ENCODE measurements around the gene C12orf60. TPM values are rescaled to one million over a fixed set of nuclear protein-coding genes. Genes with fewer than 3 reads are reported as not detected.

The C12orf60 gene
- total and polyA plus RNA-seq, 7 experiments from 2014 or later: 0.22 to 1.7 (median 1.2) TPM; not detected in 1

DNA sequence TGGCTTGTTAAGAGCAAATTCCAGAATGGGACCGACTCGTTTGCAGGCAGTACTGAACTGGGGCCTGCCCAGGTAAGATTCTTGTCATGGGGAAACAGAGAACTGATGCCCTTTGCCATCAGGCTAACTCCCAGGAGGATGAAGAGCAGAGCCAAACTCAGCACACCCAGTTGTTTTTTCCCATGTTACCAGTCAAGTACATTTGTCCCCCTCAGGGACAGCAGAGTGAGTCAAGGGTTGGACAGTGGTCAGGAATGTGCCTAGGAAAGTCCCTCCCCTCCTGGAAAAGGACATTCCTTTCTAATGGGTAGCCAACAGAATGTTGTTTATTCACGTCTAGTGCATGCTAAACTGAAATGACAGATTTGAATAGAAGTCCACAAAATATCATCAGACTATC is 38.3 kb downstream of the C12orf60 start:
- intact Hi-C loops (cut with micrococcal nuclease): no loop called here
- ATAC-seq (no peak), DNase-seq (no peak)
- Mint-ChIP-seq H3K27ac (peak overlapping the region in 1 of 9 donors; percentile 11), H3K4me1 (peaks cover 5 to 13% (median 8%) of the 10 kb centered on the region in 7 donors), H3K4me3 (no peak overlapping the region), H3K9me3 (peaks cover 0 to 2% (median 0%) of the 10 kb centered on the region in 11 donors), H3K27me3 (peaks cover 13 to 24% (median 16%) of the 10 kb centered on the region in 5 donors), H3K36me3 (peaks cover 0 to 6% (median 0%) of the 10 kb centered on the region in 5 donors)
- no peaks in the 10 kb centered on the region for H3K9me3 ChIP-seq (ENCODE audit: control insufficient read depth in 2 of 3, low read length in 3 of 3)
- no peaks in the 10 kb centered on the region for H3K4me1 ChIP-seq (ENCODE audit: control insufficient read depth in 2 of 2, insufficient read depth in 2 of 2, low read length in 2 of 2)
- no peak overlapping the region for H3K4me3 ChIP-seq (ENCODE audit: low read length)
- CTCF ChIA-PET: no interaction called here
- H3K27me3 ChIP-seq (ENCODE audit: control insufficient read depth in 2 of 2, insufficient read depth in 2 of 2, low read length in 2 of 2): no peaks in the 10 kb centered on the region
- POLR2A ChIA-PET: no interaction called here
- H3K36me3 ChIP-seq (ENCODE audit: control insufficient read depth in 2 of 3, insufficient read depth in 3 of 3, low read length in 3 of 3): no peaks in the 10 kb centered on the region
- H3K27ac ChIP-seq (ENCODE audit: low read depth, low read length): no peak overlapping the region

DNA sequence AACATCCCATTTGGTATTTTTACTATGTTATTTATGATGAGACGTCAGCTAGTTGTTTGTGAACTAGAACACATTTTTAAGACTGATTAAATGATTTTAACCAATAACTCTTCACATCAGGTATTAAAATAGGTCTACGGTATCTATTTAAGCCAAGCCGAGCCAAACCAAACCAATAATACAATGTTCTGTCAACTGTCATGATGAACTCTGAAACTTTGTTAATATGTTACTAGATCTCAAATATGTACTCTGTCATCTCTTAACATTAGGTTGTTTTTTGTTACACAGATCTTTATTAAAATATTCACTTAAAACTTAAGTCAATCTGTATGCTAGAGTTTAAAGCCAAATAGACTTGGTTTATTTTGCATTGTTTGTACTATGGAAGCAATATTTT is 38.8 kb downstream of the C12orf60 start:
- H3K4me3 ChIP-seq (ENCODE audit: low read length): no peak overlapping the region
- no peak overlapping the region for H3K27ac ChIP-seq (ENCODE audit: low read depth, low read length)
- Mint-ChIP-seq H3K4me3 (no peak overlapping the region), H3K27ac (no peak overlapping the region), H3K9me3 (peaks cover 0 to 2% (median 0%) of the 10 kb centered on the region in 11 donors), H3K4me1 (peaks cover 5 to 13% (median 8%) of the 10 kb centered on the region in 7 donors), H3K36me3 (peaks cover 0 to 6% (median 0%) of the 10 kb centered on the region in 5 donors), H3K27me3 (peaks cover 13 to 24% (median 14%) of the 10 kb centered on the region in 5 donors)
- no peak for ATAC-seq
- DNase-seq: no peak
- no peaks in the 10 kb centered on the region for H3K4me1 ChIP-seq (ENCODE audit: control insufficient read depth in 2 of 2, insufficient read depth in 2 of 2, low read length in 2 of 2)
- no peaks in the 10 kb centered on the region for H3K36me3 ChIP-seq (ENCODE audit: control insufficient read depth in 2 of 3, insufficient read depth in 3 of 3, low read length in 3 of 3)
- ChIA-PET POLR2A (interaction anchor here (0.5 kb wide), 1 partner anchor 440 kb away, joined by 4 read pairs; no protein-coding TSS in a partner anchor), CTCF (interaction anchor here (1.0 to 2.2 kb wide), 2 partner anchors 13 to 378 kb away, joined by 4 to 8 read pairs; partner anchors contain the start of gene RERG)
- no peaks in the 10 kb centered on the region for H3K27me3 ChIP-seq (ENCODE audit: control insufficient read depth in 2 of 2, insufficient read depth in 2 of 2, low read length in 2 of 2)
- H3K9me3 ChIP-seq (ENCODE audit: control insufficient read depth in 2 of 3, low read length in 3 of 3): no peaks in the 10 kb centered on the region
- intact Hi-C loops (cut with micrococcal nuclease): no loop called here

DNA sequence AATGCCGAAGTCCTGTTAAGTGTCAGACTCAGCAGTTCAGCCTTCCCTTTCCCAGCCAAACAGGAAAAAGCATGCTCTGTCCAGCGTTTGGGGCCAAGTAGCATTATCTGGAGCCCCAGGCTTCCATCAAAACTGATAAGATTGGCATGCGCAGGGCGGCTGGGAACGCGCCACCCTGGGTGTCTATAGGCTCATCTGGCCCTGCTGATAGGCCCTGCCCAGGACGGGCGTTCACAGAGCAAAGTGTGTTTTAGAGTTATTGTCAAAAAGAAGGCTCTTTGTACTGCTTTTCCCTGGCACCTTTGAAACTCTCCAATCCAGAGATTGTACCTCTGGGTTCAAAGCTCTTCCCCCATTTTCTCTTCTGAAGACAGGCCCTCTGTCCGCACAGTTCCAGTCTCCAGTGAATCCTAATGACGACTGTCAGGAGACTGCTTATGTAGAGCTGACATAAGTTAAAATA is 40.0 kb downstream of the C12orf60 start, which contains the start of gene ART4:
TSS of gene ART4 (minus strand) at position 102 of the 463 bp plus-strand sequence. CDS start 413 bp downstream, outside the sequence.
- Histone ChIP-seq H3K36me3 (ENCODE audit: control insufficient read depth in 2 of 3, insufficient read depth in 3 of 3, low read length in 3 of 3) (no peaks in the 10 kb centered on the region), H3K4me3 (ENCODE audit: low read length) (no peak within 1 kb of the TSS), H3K27ac (ENCODE audit: low read depth, low read length) (no peak within 1 kb of the TSS), H3K27me3 (ENCODE audit: control insufficient read depth in 2 of 2, insufficient read depth in 2 of 2, low read length in 2 of 2) (no peaks in the 10 kb centered on the region), H3K4me1 (ENCODE audit: control insufficient read depth in 2 of 2, insufficient read depth in 2 of 2, low read length in 2 of 2) (no peaks in the 10 kb centered on the region), H3K9me3 (ENCODE audit: control insufficient read depth in 2 of 3, low read length in 3 of 3) (no peaks in the 10 kb centered on the region)
- ATAC-seq (no peak), DNase-seq (no peak)
- CTCF ChIA-PET: interaction anchor here (1.0 to 6.6 kb wide), 4 partner anchors 9 to 377 kb away, joined by 3 to 86 read pairs (median 6); partner anchors contain the start of gene RERG
- H3K27me3 Mint-ChIP-seq: peaks cover 11 to 24% (median 14%) of the 10 kb centered on the region in 5 donors
- no peak within 1 kb of the TSS for H3K27ac Mint-ChIP-seq
- H3K9me3 Mint-ChIP-seq: peaks cover 0 to 2% (median 0%) of the 10 kb centered on the region in 11 donors
- peaks cover 0 to 6% (median 0%) of the 10 kb centered on the region in 5 donors for H3K36me3 Mint-ChIP-seq
- H3K4me3 Mint-ChIP-seq: no peak within 1 kb of the TSS
- peaks cover 5 to 13% (median 8%) of the 10 kb centered on the region in 7 donors for H3K4me1 Mint-ChIP-seq
- POLR2A ChIA-PET: interaction anchor here (0.8 kb wide), 1 partner anchor 152 kb away, joined by 3 read pairs; no protein-coding TSS in a partner anchor
- intact Hi-C loops (cut with micrococcal nuclease): no loop called here

DNA sequence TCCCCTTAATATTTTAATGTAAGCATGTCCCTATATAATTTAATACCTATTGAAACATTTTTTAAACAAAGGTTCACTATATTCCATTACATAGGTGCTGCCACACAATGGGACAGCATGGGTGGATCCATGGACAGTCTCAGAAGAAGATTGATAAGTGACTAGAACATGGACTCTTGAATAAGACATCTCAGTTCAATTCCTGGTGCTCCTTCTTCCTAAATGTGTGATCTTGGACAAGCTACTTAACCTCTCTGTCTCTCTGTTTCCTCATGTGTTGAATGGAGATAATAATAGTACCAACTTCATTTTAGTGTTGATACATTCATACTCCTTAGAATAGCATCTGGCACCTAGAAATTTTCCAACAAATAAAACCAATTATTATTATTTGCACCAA is 40.9 kb downstream of the C12orf60 start:
- DNase-seq: no peak
- H3K27me3 Mint-ChIP-seq: peaks cover 6 to 20% (median 10%) of the 10 kb centered on the region in 5 donors
- ChIA-PET CTCF (interaction anchor here (0.6 to 6.6 kb wide), 6 partner anchors 42 to 1053 kb away, joined by 3 to 86 read pairs (median 4); partner anchors contain the start of gene RERG), POLR2A (interaction anchor here (0.8 to 1.0 kb wide), 4 partner anchors 70 to 151 kb away, joined by 3 to 4 read pairs (median 4); no protein-coding TSS in a partner anchor)
- Histone ChIP-seq H3K4me3 (ENCODE audit: low read length) (no peak overlapping the region), H3K27me3 (ENCODE audit: control insufficient read depth in 2 of 2, insufficient read depth in 2 of 2, low read length in 2 of 2) (no peaks in the 10 kb centered on the region), H3K9me3 (ENCODE audit: control insufficient read depth in 2 of 3, low read length in 3 of 3) (no peaks in the 10 kb centered on the region), H3K36me3 (ENCODE audit: control insufficient read depth in 2 of 3, insufficient read depth in 3 of 3, low read length in 3 of 3) (no peaks in the 10 kb centered on the region), H3K27ac (ENCODE audit: low read depth, low read length) (no peak overlapping the region), H3K4me1 (ENCODE audit: control insufficient read depth in 2 of 2, insufficient read depth in 2 of 2, low read length in 2 of 2) (no peaks in the 10 kb centered on the region)
- intact Hi-C loops (cut with micrococcal nuclease): loop anchor here (2.0 kb wide), 4 partner anchors 104 to 606 kb away; partner anchors contain the start of gene RERG (in 1 of the 2)
- peaks cover 5 to 13% (median 8%) of the 10 kb centered on the region in 7 donors for H3K4me1 Mint-ChIP-seq
- H3K9me3 Mint-ChIP-seq: no peaks in the 10 kb centered on the region
- no peak for ATAC-seq
- H3K4me3 Mint-ChIP-seq: no peak overlapping the region
- peaks cover 0 to 3% (median 0%) of the 10 kb centered on the region in 5 donors for H3K36me3 Mint-ChIP-seq
- no peak overlapping the region for H3K27ac Mint-ChIP-seq

DNA sequence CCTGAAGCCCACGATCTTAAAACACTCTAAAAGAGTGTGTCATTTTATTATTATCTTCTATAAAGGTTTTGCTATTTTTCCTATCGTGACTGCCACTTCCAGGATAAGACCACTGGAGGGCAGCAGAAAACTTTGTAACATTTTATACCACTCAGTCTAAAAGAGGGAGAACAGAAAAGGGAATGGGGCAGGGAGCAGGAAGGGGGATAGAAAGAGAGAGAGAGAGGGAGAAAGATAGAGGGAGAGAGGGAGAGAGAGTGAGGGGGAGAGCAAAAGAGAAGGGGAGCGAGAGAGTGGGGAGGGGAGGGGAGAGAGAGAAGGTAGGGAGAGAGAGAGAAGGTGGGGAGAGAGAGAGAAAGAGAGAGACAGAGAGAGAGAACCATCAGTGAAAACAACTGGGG is 41.9 kb downstream of the C12orf60 start:
- H3K27me3 Mint-ChIP-seq: peaks cover 0 to 12% (median under 1%) of the 10 kb centered on the region in 5 donors
- H3K4me1 ChIP-seq (ENCODE audit: control insufficient read depth in 2 of 2, insufficient read depth in 2 of 2, low read length in 2 of 2): no peaks in the 10 kb centered on the region
- no peaks in the 10 kb centered on the region for H3K9me3 Mint-ChIP-seq
- H3K36me3 Mint-ChIP-seq: no peaks in the 10 kb centered on the region
- no peaks in the 10 kb centered on the region for H3K9me3 ChIP-seq (ENCODE audit: control insufficient read depth in 2 of 3, low read length in 3 of 3)
- H3K4me1 Mint-ChIP-seq: peaks cover 5 to 13% (median 8%) of the 10 kb centered on the region in 7 donors
- H3K4me3 Mint-ChIP-seq: peak overlapping the region in 7 of 10 donors; percentile 1 to 71 (median 27)
- no peaks in the 10 kb centered on the region for H3K27me3 ChIP-seq (ENCODE audit: control insufficient read depth in 2 of 2, insufficient read depth in 2 of 2, low read length in 2 of 2)
- ATAC-seq (peak; percentile 80), DNase-seq (peak in 7 of 9 donors; percentile 23 to 63 (median 59))
- peak overlapping the region in 6 of 9 donors; percentile 14 to 68 (median 38) for H3K27ac Mint-ChIP-seq
- ChIA-PET CTCF (interaction anchor here (0.6 to 6.6 kb wide), 13 partner anchors 10 to 460 kb away, joined by 3 to 86 read pairs (median 4); partner anchors contain the start of gene RERG), POLR2A (interaction anchor here (0.6 to 4.0 kb wide), 2 partner anchors 40 to 149 kb away, joined by 3 to 27 read pairs; no protein-coding TSS in a partner anchor)
- no peak overlapping the region for H3K4me3 ChIP-seq (ENCODE audit: low read length)
- no peaks in the 10 kb centered on the region for H3K36me3 ChIP-seq (ENCODE audit: control insufficient read depth in 2 of 3, insufficient read depth in 3 of 3, low read length in 3 of 3)
- H3K27ac ChIP-seq (ENCODE audit: low read depth, low read length): no peak overlapping the region
- intact Hi-C loops (cut with micrococcal nuclease): loop anchor here (1.0 to 5.0 kb wide), 16 partner anchors 39 to 607 kb away; partner anchors contain the start of genes RERG (in 2 of the 2) and ARHGDIB (in 1 of the 2)

DNA sequence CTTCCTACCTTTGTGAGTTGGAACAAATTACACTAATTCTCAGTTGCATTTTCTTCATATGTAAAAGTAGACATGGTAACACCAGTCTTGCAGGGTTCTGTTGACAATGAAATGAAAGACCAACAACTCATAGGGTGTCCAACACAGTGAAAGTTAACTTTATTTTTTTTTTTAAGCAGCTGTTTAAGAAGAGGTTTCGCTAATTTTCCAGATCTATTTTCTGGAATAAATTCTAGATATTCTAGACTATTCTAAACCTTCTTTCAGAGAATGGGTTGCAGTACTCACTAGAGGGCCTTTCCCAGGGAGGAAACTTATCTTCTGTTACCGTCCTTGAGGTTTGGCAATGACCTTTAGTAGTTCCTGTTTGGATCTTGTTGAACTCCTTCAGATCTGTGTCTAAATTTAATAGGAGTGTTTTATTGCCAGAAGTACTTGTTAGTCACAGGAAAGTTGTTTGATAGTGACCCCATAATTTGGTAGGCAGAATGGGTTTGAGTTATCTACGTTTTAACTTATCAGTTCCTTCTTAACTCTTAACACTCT is 42.6 kb downstream of the C12orf60 start:
- Mint-ChIP-seq H3K9me3 (no peaks in the 10 kb centered on the region), H3K27me3 (peaks cover 0 to 8% (median 0%) of the 10 kb centered on the region in 5 donors), H3K27ac (peak overlapping the region in 2 of 9 donors; percentile 3 to 46), H3K36me3 (no peaks in the 10 kb centered on the region), H3K4me1 (peaks cover 5 to 13% (median 8%) of the 10 kb centered on the region in 7 donors), H3K4me3 (no peak overlapping the region)
- Histone ChIP-seq H3K4me1 (ENCODE audit: control insufficient read depth in 2 of 2, insufficient read depth in 2 of 2, low read length in 2 of 2) (no peaks in the 10 kb centered on the region), H3K4me3 (ENCODE audit: low read length) (no peak overlapping the region), H3K27me3 (ENCODE audit: control insufficient read depth in 2 of 2, insufficient read depth in 2 of 2, low read length in 2 of 2) (no peaks in the 10 kb centered on the region), H3K9me3 (ENCODE audit: control insufficient read depth in 2 of 3, low read length in 3 of 3) (no peaks in the 10 kb centered on the region), H3K27ac (ENCODE audit: low read depth, low read length) (no peak overlapping the region), H3K36me3 (ENCODE audit: control insufficient read depth in 2 of 3, insufficient read depth in 3 of 3, low read length in 3 of 3) (no peaks in the 10 kb centered on the region)
- ATAC-seq (no peak), DNase-seq (no peak)
- POLR2A ChIA-PET: interaction anchor here (0.6 to 4.0 kb wide), 3 partner anchors 41 to 149 kb away, joined by 3 to 27 read pairs (median 3); no protein-coding TSS in a partner anchor
- CTCF ChIA-PET: interaction anchor here (0.6 to 6.6 kb wide), 18 partner anchors 9 to 461 kb away, joined by 3 to 86 read pairs (median 4); partner anchors contain the start of gene RERG
- intact Hi-C loops (cut with micrococcal nuclease): loop anchor here in 1 of 2 donors (5.0 kb wide), 1 partner anchor 214 kb away; no protein-coding TSS in a partner anchor

Data from naive thymus-derived CD4-positive, alpha-beta T cell (primary cell).